NT2/D1 (cell line): Measurements from ENCODE around the gene MAVS.

ENCODE experiments used
- SUZ12 ChIP-seq: IDR thresholded peaks from 2 replicates; pipeline ENCODE4 v1.6.1; 2011; ENCODE audit not compliant: insufficient read length, insufficient read depth; ENCODE audit errors: extremely low read depth
- YY1 ChIP-seq: IDR thresholded peaks from 2 replicates; pipeline ENCODE4 v1.6.1; 2011; ENCODE audit not compliant: insufficient read length, insufficient read depth
- ZNF274 ChIP-seq: IDR thresholded peaks from 2 replicates; pipeline ENCODE4 v1.6.1; 2011; ENCODE audit warnings: mild to moderate bottlenecking, low read depth, low read length

GRCh38 chr20:3922223-3922982 is 75.8 kb downstream of the MAVS start:
- no peak for TF ChIP-seq YY1
- no peak for TF ChIP-seq ZNF274
- no peak for TF ChIP-seq SUZ12
